GM18868 (cell line): ENCODE measurements around the gene HSPG2.

ENCODE experiments used
- ATAC-seq: cut with Tn5 transposase; IDR thresholded peaks from one replicate; pipeline ENCODE4 v1.9.1; 2021; ENCODE audit warnings: mild to moderate bottlenecking, moderate library complexity; ENCODE audit not compliant: unreplicated experiment

HSPG2 gene

DNA sequence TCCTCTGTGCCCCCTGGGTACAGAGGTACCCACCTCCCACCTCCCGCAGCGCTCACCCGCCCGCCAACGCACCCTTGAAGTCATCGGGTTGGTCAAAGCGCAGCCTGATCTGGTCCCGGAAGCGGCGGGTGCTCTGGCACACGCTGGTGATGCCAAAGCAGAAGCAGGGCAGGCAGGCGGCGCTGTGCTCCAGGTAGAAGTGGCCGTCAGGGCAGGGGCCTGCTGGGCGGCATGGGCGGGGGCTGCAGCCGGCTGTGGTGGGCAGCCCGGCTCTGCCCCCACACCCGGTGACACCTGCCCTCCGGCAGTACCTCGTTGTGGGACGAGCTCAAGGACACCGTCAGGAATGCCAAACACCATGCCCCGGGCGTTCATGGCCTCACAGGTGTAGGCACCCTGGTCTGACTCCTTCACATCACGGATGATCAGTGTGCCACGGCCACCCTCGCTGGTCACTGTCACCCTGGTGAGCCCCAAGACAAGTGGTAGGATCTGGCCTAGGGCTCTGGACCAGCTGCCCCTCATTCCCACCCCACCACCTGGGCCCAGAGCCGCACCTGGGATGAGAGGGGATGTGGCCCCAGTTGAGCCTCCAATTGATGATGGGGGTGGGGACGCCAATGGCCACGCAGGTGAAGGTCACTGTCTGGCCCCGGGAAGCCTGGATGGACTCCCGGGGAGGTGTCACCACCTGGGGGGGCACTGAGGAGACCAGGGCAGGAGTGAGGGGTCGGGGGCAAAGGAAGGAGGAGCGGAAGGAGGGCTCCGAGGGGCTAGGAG lies 52.5 kb downstream of the HSPG2 start:
- no peak for ATAC-seq

DNA sequence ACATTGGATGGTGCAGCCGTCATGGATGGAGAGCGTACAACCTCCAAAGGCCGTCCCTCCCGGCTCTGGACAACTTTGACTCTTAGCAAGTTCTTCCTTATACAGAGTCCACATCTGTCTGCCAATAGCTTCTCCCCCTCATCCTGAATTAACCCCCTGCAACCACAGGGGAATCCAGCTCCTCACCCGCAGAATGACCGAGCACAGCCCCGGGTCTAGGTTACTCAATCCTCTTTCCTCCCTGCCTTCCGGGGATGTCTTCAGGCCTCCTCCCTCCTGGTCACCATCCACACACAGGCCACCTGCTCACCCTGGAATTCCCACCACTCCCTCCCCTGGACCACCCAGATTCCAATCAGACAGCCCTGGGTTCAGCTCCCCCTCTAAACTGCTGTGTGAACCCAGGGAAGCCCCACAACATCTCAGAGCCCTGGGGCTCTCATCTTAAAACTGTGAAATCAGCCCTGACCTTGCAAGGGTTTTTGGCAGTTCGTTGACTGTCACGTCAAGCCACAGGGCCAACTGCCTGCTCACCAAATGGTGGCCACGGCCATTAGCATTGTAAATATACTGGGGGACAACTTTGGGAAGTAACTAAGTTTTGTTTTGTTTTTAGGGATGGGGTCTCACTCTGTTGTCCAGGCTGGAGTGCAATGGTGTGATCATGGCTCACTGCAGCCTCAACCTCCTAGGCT lies 54.2 kb downstream of the HSPG2 start:
- no peak for ATAC-seq

DNA sequence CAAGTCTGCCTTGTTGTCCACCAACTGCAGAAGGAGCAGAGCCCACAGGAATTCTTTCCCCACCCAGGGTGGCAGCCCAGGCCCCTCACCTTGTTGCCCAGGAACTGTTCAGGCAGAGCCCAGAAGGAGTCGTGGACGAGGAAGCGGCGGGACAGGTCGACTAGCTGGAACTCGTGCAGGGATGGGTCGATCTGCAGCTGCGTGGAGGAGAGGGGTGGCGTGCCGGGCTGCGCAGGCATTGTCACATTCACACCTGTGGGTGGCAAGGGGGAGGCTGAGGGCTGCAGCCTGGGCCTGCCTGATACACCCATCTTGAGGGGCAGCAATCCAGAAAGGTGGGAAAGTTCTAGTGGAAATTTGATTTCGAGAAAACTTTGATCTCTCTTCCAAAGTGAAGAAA lies 55.9 kb downstream of the HSPG2 start:
- no peak for ATAC-seq

DNA sequence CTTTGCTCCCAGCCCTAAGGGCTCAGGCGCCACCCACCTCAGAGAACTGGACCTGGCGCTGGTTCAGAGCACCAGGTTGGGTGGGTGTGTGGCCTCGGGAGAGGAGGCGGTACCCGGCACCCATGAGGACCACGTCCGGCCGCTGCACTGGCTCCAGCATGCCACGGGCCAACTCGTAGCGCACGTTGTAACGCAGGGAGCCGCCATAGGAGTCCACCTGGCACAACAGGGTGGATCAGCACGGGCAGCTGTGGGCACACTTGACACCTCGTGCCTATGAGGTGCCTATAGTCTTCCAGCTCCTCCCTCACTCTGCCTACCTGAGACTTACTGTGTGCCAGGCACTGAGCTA lies 56.5 kb downstream of the HSPG2 start:
- no peak for ATAC-seq

DNA sequence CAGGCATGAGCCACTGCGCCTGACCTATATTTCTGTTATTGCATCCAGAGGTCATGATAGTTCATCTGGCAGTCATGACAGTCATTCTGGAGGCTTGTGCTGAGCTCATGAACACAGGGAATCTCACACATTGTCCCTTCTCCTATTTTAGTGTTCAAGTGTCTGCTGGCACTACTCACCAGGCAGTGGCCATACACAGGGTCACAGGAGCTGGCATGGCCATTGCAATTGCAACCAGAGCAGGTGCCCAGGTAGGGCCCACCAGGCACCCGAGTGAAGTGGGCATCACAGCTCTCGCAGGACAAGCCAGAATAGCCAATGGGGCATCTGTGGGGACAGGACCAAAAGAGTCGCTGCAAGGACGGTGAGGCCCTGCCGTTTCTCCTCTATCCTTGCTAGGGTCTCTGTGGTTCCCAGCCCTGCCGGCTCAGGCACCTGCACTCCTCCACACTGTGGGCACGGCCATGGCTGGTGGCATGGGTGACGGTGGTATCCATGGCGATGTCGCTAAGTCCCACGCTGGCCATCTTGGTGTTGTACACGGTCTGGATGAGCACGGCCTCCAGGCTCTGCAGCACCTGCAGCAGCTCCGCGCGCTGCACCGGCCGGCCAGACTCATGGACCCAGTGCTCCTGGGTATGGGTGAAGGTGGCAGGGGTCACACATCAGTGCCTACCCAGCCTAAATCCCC lies 57.0 kb downstream of the HSPG2 start:
- no peak for ATAC-seq

DNA sequence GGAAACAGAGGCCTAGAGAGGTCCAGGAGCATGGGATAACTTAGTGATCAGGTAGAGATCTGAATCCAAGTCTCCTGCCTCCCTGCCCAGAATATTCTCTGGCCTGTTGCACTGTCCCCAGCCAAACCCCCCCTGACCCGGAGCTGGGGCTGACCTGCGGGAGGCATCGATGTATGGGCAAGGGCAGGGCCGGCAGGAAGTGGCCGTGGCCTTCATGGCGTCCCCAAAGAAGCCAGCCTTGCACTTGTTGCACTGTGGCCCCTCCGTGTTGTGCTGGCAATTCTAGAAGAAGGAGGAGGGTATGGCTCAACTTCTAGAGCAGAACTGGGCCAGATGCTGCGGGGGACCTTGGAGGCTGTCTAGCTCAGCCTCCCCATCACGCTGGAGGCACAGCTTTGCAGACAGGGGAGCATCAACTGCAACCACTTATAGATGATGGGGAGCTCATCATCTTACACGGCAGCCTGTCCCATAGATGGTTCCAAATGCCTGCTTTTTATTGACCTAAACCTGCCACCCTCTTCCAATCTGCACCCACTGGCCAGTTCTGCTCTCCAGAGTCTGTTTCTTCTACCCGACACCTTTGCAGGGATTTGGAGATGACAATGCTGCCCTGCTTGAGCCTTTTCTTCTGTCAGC lies 58.2 kb downstream of the HSPG2 start:
- ATAC-seq = no peak

DNA sequence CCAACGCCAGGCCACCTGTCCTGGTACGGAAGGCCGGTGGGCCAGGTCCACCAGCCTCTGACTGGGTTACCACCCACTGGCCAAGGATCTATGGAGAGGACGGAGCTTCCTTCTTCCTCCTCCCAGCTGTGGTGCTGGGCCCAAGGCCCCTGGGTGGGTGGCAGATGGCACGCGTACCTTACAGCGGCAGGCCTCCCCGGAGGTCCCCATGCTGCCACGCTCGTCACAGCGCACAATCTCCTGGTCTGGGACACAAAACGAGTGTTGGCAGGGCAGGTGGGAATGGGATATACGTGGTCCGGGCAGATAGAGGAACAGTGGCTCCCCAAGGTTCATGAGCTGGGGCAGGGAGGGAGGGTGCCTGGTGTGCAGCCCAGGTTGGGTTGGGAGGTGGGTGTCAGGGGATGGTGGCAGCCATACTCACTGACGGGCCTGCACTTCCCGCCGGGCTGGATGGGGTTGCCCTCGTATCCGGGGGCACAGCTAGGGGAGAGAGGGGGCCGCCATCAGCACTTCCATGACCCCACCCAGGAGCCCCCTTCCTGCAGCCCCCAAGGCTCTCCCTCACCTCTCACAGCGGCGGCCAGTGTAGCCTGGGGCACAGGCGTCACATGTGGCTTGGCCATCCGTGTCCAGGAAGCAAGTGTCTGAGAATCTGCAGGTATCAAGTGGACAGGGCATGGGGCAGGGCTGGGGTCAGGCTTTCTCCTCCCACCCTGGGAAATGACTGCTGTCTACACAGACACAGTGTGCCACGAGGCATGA lies 58.9 kb downstream of the HSPG2 start:
- no peak for ATAC-seq

DNA sequence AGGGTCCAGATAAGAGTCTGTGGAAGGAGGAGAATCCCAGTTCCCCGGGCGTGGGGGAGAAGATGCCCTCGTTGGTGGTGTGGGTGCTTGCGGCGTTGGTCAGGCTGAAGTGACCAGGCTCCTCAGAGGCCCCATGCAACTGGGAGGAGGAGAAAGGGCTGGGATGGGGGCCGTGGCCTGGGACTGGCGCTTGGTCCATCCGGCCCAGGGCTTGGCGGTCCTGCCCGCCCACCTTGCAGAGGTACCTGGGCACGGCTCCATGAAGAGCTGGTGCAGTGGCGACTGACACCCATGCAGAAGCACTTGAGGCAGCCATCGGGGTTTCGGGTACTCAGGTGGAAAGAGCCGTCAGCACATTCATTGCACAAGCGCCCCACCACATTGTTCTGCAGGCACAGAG lies 60.8 kb downstream of the HSPG2 start:
- no peak for ATAC-seq

DNA sequence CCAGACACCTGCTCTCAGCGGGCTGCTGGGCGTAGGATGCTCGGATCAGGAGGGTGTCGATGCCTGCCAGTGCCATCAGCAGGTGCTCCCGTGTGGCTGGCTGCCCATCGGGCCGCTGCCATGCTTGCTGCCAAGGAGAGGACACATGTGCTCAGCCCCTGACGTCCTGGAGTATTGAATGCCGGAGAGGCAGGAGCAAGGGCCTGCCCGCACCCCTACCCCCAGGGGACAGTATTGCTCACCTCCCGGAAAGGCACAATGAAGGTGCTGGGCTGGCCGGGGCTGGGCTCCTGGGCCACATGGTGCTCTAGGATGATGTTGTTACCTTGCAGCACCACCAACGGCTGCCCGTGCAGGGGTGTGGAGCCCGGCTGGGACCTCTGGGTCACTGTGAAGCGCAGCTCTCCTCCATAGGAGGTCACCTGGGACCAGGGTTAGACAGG lies 61.5 kb downstream of the HSPG2 start:
- no peak for ATAC-seq

DNA sequence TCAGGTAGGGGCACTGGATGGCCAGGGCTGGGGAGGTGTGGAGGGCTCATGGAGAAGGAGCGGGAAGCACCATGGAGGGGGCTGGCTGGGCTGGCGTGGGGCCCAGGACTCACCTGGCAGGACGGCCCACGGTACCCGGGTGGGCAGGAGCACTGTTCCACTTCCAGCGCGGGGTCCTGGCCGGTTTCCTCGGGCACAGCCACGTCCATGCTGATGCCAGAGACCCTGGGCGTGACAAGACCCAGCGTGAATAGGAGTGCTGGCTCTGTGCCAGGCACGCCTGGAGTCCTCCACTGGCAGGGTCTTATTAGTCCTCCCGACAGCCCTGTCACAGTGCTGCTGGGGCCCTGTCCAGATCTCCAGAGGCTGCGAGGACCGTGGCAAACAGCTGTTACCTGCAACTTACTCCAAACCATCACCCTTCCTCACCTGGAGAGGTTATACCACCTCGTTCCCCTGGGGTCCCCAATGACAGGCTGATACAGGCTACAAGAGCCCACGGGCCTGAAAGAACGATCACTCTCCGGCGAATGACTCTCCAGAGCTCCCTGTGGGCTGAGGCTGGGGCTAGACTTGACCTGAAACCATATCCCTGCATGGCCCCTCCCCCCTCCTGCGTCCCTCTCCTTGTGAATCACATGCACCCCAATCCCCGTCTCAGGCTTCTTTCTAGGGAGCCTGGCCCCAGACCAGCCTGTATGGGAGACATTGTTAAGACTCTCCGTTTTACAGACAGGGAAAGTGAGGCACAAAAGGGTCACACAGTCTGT lies 62.1 kb downstream of the HSPG2 start:
- no peak for ATAC-seq

DNA sequence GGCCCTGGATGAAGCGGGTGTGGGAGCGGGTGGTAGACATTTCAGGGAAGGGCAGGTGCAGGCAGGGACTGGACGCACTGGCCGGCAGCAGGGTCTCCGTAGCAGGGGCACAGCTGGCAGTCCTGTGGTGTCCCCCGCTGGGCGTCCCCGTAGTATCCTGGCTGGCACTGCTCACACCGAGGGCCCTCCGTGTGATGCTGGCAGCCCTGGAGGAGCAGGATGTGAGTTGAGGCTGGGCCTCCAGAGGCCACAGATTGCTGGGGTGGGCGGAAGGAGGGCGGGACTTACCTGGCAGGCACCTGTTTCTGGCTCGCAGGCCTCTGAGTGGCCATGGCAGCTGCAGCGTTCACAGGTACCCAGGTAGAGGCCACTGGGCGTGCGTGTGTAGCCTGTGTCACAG lies 62.8 kb downstream of the HSPG2 start:
- ATAC-seq = no peak

DNA sequence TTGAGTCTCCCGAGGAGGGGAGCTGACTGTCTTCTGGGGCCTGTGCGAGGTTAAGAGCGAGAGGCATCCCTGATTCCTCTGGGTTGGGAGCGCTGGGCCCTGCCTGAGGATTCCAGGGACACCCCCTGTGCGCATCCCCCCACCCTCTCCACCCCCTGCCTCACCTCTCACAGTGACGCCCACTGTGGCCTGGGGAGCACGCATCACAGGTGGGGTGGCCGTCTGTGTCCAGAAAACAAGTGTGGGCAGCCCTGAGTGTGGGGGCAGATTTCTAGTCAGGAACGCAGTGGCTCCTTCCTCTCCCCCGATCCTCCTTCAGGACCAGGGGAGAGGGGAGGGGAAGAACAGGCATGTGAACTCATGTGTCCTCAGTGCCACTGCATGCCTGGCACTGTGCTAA lies 63.3 kb downstream of the HSPG2 start:
- ATAC-seq = no peak

DNA sequence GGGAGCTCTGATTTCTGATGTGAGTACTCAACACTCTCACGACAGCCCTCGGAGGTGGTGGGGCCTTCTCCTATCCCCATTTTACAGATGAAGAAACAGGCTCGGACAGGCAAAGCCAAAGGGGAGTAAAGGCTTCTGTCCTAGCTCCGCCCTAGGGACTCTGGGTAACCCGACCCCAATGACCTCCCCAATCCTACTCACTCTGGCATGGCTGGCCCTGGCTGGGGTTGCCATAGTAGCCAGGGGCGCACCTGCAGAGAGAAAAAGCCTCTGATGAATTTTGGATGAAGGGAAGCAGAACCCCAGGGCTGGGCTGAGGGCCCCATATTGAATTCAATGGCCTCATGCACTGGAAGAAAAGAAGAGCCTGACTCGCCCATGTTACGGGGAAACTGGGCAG lies 63.9 kb downstream of the HSPG2 start:
- no peak for ATAC-seq

DNA sequence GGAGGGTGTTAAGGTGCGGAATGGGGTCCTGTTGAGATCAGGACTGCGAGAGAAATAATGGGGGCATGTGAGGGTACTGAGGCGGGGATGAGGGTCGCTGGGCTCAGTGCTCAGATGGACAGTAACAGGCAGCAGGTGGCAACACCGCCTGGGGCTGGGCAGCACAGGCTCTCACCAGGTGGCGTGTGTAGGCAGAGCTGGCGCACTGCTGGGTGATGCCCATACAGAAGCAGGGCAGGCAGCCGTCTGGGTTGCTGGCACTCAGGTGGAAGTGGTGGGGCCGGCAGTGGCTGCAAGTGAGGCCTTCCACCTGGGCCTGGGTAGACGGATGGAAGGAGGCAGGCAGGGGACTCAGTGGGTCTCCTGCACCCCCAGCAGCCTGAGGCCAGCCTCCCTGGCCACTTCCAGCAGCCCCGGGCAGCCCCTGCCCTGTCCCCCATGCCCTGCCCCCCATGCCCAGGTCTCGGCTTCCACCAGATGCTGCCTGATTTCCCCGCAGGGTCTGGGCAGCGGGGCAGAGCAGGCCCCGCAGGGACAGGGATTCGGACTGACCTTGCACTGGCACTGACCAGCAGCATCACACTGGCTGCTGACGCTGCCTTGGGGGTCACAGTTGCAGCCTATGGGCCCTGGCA lies 64.5 kb downstream of the HSPG2 start:
- ATAC-seq = no peak

DNA sequence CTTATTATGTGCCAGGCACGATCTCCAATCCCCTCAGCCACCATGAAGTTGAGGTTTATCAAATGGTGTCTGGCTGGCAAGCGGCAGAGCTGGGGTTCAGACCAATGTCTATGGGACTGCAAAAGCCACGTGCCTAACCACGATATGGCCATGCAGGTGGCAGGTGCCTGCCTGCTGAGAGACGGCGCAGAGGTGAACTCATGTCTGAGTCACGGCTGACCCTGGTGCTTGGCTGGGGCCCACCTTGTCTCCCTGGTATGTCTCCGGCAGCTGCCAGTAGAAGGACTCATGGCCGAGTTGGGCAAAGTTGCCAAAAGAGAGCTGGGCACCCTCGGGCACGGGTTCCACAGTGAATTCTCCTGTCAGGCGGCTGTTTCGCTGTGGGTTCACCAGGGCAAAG lies 65.2 kb downstream of the HSPG2 start:
- no peak for ATAC-seq

DNA sequence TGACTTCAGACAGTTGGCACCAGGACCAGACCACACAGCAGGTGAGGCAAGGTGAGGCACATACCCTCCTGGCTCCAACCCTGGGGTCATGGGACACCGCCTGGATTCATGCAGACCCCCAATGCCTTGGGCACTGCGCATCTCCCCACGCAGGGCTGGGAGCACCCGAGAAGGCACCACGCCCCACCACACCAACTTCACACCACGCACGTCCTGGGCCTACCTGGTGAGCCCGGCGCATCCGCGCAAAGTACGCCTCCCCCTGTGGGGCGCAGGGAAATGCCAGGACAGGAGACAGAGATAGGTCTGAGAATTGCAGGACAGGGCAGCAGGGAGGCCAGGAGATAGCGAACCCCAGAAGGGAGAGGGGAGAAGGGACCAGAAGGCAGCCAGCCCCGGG lies 66.5 kb downstream of the HSPG2 start:
- no peak for ATAC-seq

DNA sequence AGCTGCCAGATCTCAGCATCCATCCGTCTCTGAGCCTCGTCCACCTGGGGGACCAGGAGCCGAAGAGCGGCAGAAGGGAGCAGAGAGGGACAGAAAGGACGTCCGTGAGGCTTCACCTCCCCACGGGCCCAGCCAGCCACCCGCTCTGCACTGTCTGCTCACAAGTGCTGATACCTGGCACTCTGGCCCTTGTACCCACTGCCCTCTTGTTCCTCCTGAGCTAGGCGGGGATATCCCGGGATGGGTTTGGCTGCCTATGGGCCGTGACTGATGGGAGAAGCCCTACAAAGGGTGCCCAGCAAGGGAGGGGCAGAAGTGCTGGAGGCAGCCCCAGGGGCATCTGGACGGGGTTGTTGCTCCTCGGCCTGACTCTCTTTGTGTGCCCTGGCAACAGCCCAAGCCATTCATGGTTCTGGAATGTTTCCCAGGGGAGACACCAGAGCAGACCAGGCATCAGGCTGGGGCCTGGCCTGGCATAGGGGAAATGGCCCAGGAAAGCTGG lies 67.4 kb downstream of the HSPG2 start:
- ATAC-seq = no peak

DNA sequence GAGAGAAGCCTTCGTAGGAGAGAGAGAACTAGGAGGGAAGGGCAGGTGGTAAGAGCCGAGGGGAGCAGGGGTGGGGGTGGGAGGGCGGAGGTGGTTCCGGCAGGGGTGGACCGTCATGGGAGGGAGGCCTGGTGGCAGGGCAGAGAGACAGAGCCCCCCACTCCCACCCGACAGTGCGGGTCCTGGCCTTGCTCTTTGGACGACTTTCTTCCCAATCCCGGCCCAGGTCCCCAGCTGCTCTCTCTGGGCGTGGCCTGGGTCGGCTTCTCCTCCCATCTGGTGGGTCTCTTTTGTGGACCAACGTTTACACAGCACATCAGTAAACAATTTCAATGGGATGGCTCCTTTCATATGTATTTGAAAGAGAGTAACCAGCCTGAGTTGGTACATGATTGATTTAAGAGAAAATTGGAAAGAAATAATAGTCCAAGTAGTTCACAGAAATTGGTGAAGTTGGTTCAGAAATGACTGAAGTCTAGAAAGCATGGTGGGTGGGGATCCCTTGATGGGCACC lies 68.1 kb downstream of the HSPG2 start:
- no peak for ATAC-seq

DNA sequence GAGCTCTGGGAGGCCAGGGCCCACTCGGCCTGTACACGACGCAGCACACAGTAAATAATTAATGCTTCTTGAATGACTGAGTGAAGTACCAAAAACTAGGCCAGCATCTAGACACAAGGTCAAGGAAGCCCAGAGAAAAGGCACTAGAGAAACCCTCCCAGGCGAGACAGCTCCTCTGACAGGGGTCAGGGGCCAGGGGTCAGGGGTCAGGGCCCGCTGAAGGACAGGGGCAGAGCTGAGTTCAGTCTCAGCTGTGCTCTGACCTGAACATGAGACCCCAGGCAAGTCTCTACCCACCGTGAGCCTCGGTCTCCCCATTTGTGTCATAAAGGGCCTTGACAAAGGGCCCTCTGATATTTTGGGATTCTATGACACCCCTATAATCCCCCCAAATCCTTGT lies 68.6 kb downstream of the HSPG2 start:
- no peak for ATAC-seq
